Aorta (tissue), 5 donors: ENCODE results near the gene NTF3. TPM values are rescaled to one million over a fixed set of nuclear protein-coding genes. Genes with fewer than 3 reads are reported as not detected.

Source experiments
- ATAC-seq: fragments of 200-7000 bp; cut with Tn5 transposase; one replicate; pipeline ENCODE4 v1.9.1; 2022; ENCODE audit warnings: moderate library complexity; ENCODE audit not compliant: low FRiP score
- DNase-seq, 2 donors: peaks; one replicate each; pipeline ENCODE4 v3.0.0-alpha.2; 2020
- H3K27ac ChIP-seq, 2 donors: one replicate each; pipeline ENCODE4 v1.5.1; 2013; ENCODE audit warnings: low read length in 2 of 2, mild to moderate bottlenecking in 2 of 2, moderate library complexity in 2 of 2, control low read depth in 1 of 2, inconsistent platforms in 1 of 2, low read depth in 1 of 2
- H3K27me3 ChIP-seq, 2 donors: one replicate each; pipeline ENCODE4 v1.6.1; 2013; ENCODE audit warnings: control low read depth in 1 of 2, low read length in 1 of 2, mild to moderate bottlenecking in 1 of 2, moderate library complexity in 1 of 2; ENCODE audit not compliant: insufficient read depth in 2 of 2, control insufficient read depth in 1 of 2
- H3K36me3 ChIP-seq, 2 donors: one replicate each; pipeline ENCODE4 v1.6.1; 2013; ENCODE audit warnings: control low read depth in 1 of 2, low read length in 1 of 2, mild to moderate bottlenecking in 1 of 2; ENCODE audit not compliant: insufficient read depth in 2 of 2, control insufficient read depth in 1 of 2
- H3K4me1 ChIP-seq, 2 donors: one replicate each; pipeline ENCODE4 v1.6.1; 2013; ENCODE audit warnings: low read length in 2 of 2, control low read depth in 1 of 2, mild to moderate bottlenecking in 1 of 2, moderate library complexity in 1 of 2; ENCODE audit not compliant: insufficient read depth in 2 of 2, control insufficient read depth in 1 of 2
- H3K4me3 ChIP-seq, 2 donors: one replicate each; pipeline ENCODE4 v1.5.1; 2013; ENCODE audit warnings: low read length in 2 of 2, control low read depth in 1 of 2, mild to moderate bottlenecking in 1 of 2
- H3K9me3 ChIP-seq: one replicate; pipeline ENCODE4 v1.6.1; 2013; ENCODE audit warnings: mild to moderate bottlenecking, low read length; ENCODE audit not compliant: control insufficient read depth
- WGBS, 2 donors: extraction: QIAGEN DNeasy Blood & Tissue Kit; methylation state at CpG; one replicate each; pipeline ENCODE4 v1.1.7; 2013; 5-methylcytosine and 5-hydroxymethylcytosine counted together
- intact Hi-C, 2 donors: fragments of 100-400 bp; cut with DNase I; formaldehyde crosslinking; loops; one replicate each; pipeline versions ENCODE4 v1.14.2 to v1.15.0; 2022
- polyA plus RNA-seq, 2 donors: library from polyadenylated mRNA; stranded (reverse); fragments of 200-250 nt; gene quantifications; one replicate each; pipeline ENCODE4 v1.2.3, GENCODE V29; 2013
- total RNA-seq, 2 donors: library from RNA; stranded (reverse); fragmentation: NEBNext Ultra II Directional; extraction: Animal tissue kit (Norgen Biotek cat#: 25700); gene quantifications; one replicate each; pipeline ENCODE4 v1.2.1, GENCODE V29; 2021
- donor health status: healthy with polysubstance abuse.
- donor health status: Bipolar disorder and iron deficiency.
- donor health status: DM: no; HTN: no; CAD: no.
- donor health status: DM: no; HTN: no; CAD: no.
- donor health status: DM: yes; HTN: yes; CAD: no.

The NTF3 gene
- total and polyA plus RNA-seq, 4 donors: 7.5 to 51.6 (median 17.3) TPM

GRCh38 chr12:5438671-5439200, 6.8 kb downstream of the NTF3 start:
- H3K27me3 ChIP-seq: no peaks in the 10 kb centered on the region
- ATAC-seq (no peak), DNase-seq (no peak)
- peak overlapping the region in 1 of 2 donors; percentile 76 for H3K27ac ChIP-seq
- H3K36me3 ChIP-seq: no peaks in the 10 kb centered on the region
- peaks cover 4 to 10% of the 10 kb centered on the region in 2 donors for H3K4me1 ChIP-seq
- 2 to 5% methylated on average over 4 of the region's 4 CpGs for WGBS, 2 donors
- H3K9me3 ChIP-seq: no peaks in the 10 kb centered on the region
- no peak overlapping the region for H3K4me3 ChIP-seq
- intact Hi-C loops: loop anchor here (5.0 to 10.0 kb wide), 2 partner anchors 34 to 414 kb away; no protein-coding TSS in a partner anchor

- Histone ChIP-seq H3K9me3 (no peaks in the 10 kb centered on the region), H3K4me3 (no peak overlapping the region), H3K36me3 (no peaks in the 10 kb centered on the region), H3K27ac (no peak overlapping the region), H3K27me3 (no peaks in the 10 kb centered on the region), H3K4me1 (peaks cover 4 to 10% of the 10 kb centered on the region in 2 donors)
- ATAC-seq (no peak), DNase-seq (no peak)
- WGBS, 2 donors: 76 to 77% methylated on average over 4 of the region's 4 CpGs
- intact Hi-C loops: loop anchor here (5.0 to 10.0 kb wide), 2 partner anchors 33 to 415 kb away; no protein-coding TSS in a partner anchor
Measured at GRCh38 chr12:5439371-5439771, 7.5 kb downstream of the NTF3 start.

GRCh38 chr12:5439788-5440300, 7.9 kb downstream of the NTF3 start:
- Histone ChIP-seq H3K36me3 (no peaks in the 10 kb centered on the region), H3K4me3 (no peak overlapping the region), H3K9me3 (no peaks in the 10 kb centered on the region), H3K27me3 (no peaks in the 10 kb centered on the region), H3K27ac (no peak overlapping the region), H3K4me1 (peaks cover 4 to 10% of the 10 kb centered on the region in 2 donors)
- ATAC-seq: no peak
- intact Hi-C loops: loop anchor here (5.0 to 10.0 kb wide), 4 partner anchors 32 to 415 kb away; no protein-coding TSS in a partner anchor
- DNase-seq: no peak

- Histone ChIP-seq H3K27ac (no peak overlapping the region), H3K4me1 (peaks cover 4 to 10% of the 10 kb centered on the region in 2 donors), H3K9me3 (no peaks in the 10 kb centered on the region), H3K4me3 (no peak overlapping the region), H3K27me3 (no peaks in the 10 kb centered on the region), H3K36me3 (no peaks in the 10 kb centered on the region)
- ATAC-seq (no peak), DNase-seq (no peak)
- intact Hi-C loops: loop anchor here in 1 of 2 donors (5.0 kb wide), 2 partner anchors 269 to 344 kb away; no protein-coding TSS in a partner anchor
- WGBS, 2 donors: 84 to 92% methylated on average over 7 of the region's 7 CpGs
Measured at GRCh38 chr12:5440978-5441377, 9.1 kb downstream of the NTF3 start.

- H3K4me1 ChIP-seq: peaks cover 4 to 10% of the 10 kb centered on the region in 2 donors
- no peaks in the 10 kb centered on the region for H3K9me3 ChIP-seq
- peak overlapping the region in 1 of 2 donors; percentile 34 for H3K27ac ChIP-seq
- DNase-seq (no peak), ATAC-seq (no peak)
- no peaks in the 10 kb centered on the region for H3K36me3 ChIP-seq
- no peak overlapping the region for H3K4me3 ChIP-seq
- intact Hi-C loops: loop anchor here in 1 of 2 donors (5.0 kb wide), 2 partner anchors 269 to 344 kb away; no protein-coding TSS in a partner anchor
- WGBS, 2 donors: 57 to 58% methylated on average over 10 of the region's 10 CpGs
- H3K27me3 ChIP-seq: no peaks in the 10 kb centered on the region
Measured at GRCh38 chr12:5441497-5442236, 9.8 kb downstream of the NTF3 start.

GRCh38 chr12:5442251-5443006, 10.5 kb downstream of the NTF3 start:
- Histone ChIP-seq H3K4me3 (no peak overlapping the region), H3K27ac (no peak overlapping the region), H3K36me3 (no peaks in the 10 kb centered on the region), H3K27me3 (no peaks in the 10 kb centered on the region), H3K4me1 (peaks cover under 1 to 8% of the 10 kb centered on the region in 2 donors), H3K9me3 (no peaks in the 10 kb centered on the region)
- peak; percentile 71 for ATAC-seq
- intact Hi-C loops: loop anchor here in 1 of 2 donors (5.0 kb wide), 2 partner anchors 270 to 345 kb away; no protein-coding TSS in a partner anchor
- 54 to 59% methylated on average over 11 of the region's 11 CpGs for WGBS, 2 donors
- no peak for DNase-seq

GRCh38 chr12:5444520-5444919, 12.6 kb downstream of the NTF3 start:
- H3K4me3 ChIP-seq: no peak overlapping the region
- no peaks in the 10 kb centered on the region for H3K36me3 ChIP-seq
- DNase-seq: no peak
- no peak overlapping the region for H3K27ac ChIP-seq
- no peaks in the 10 kb centered on the region for H3K9me3 ChIP-seq
- 80 to 87% methylated on average over 6 of the region's 6 CpGs for WGBS, 2 donors
- no peaks in the 10 kb centered on the region for H3K27me3 ChIP-seq
- intact Hi-C loops: loop anchor here in 1 of 2 donors (5.0 kb wide), 2 partner anchors 272 to 347 kb away; no protein-coding TSS in a partner anchor
- peaks cover 7% of the 10 kb centered on the region in 2 donors for H3K4me1 ChIP-seq
- ATAC-seq: no peak

GRCh38 chr12:5447320-5447719, 15.4 kb downstream of the NTF3 start:
- no peaks in the 10 kb centered on the region for H3K36me3 ChIP-seq
- intact Hi-C loops: no loop called here
- H3K4me3 ChIP-seq: no peak overlapping the region
- ATAC-seq (no peak), DNase-seq (no peak)
- H3K27me3 ChIP-seq: no peaks in the 10 kb centered on the region
- H3K9me3 ChIP-seq: no peaks in the 10 kb centered on the region
- peaks cover 4 to 10% of the 10 kb centered on the region in 2 donors for H3K4me1 ChIP-seq
- H3K27ac ChIP-seq: no peak overlapping the region
- 92 to 93% methylated on average over 5 of the region's 5 CpGs for WGBS, 2 donors
